HG03064 (cell line): ENCODE measurements around the gene PTMS.
"Not testable (repeated sequence)": the region's sequence is repeated elsewhere in the genome, so short reads cannot be mapped to it uniquely, and the experiment has no call there.

Experiments used
- ATAC-seq: cut with Tn5 transposase; IDR thresholded peaks from one replicate; pipeline ENCODE4 v1.9.1; 2021; ENCODE audit warnings: low read depth; ENCODE audit not compliant: unreplicated experiment

The PTMS gene

GRCh38 chr12:6765634-6766581, at the start of gene PTMS:
PTMS (plus strand) TSS chr12:6766363; CDS start chr12:6766706, 343 bp downstream.
- peak; percentile 20 for ATAC-seq

GRCh38 chr12:6716874-6717437, 49.2 kb upstream of the PTMS start:
- ATAC-seq, result no peak

DNA sequence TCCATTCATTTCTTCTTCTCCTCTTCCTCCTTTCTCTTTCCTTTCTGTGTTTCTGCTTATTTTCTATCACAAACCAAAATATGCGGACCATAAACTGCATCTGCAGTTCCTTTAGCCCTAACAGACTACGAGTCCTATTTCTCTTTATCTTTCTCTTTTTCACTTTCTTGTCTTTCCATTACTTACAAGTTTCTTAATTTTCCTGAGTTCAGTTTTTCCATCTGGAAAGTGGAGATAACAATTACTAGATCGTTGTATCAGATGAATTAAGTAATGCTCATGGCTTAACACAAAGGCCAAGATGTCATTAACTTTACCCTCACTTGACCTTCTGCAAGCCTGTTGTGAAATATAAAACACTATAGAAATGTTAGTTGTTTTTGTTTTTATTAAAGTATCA, 43.3 kb upstream of the PTMS start:
- no peak for ATAC-seq

- peak; percentile 92 for ATAC-seq
Observed at GRCh38 chr12:6723607-6724408, 42.4 kb upstream of the PTMS start, which contains the start of gene COPS7A. COPS7A (plus strand) TSS chr12:6724046; CDS start chr12:6724657, 611 bp downstream.

GRCh38 chr12:6724409-6724797, 41.8 kb upstream of the PTMS start:
- no peak for ATAC-seq

DNA sequence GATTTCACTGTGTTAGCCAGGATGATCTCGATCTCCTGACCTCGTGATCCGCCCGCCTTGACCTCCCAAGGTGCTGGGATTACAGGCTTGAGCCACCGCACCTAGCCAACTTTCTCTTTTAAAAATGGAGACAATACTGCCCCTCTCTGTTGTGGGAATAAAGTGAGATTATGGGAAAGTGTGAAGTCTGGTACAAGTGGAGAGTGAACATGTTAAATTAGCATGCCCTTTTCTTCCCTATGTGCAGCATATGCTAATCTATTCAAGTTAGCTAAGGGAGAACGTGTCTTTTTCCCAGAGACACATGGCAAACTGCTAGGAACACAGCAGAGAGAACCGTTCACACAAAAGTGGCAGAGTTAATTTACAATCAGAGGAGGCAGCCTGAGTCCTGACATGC, 40.8 kb upstream of the PTMS start:
- ATAC-seq, result no peak

- ATAC-seq, result no peak
Observed at GRCh38 chr12:6729186-6729585, 37.0 kb upstream of the PTMS start.

- ATAC-seq, result no peak
Observed at GRCh38 chr12:6730169-6730568, 36.0 kb upstream of the PTMS start.

DNA sequence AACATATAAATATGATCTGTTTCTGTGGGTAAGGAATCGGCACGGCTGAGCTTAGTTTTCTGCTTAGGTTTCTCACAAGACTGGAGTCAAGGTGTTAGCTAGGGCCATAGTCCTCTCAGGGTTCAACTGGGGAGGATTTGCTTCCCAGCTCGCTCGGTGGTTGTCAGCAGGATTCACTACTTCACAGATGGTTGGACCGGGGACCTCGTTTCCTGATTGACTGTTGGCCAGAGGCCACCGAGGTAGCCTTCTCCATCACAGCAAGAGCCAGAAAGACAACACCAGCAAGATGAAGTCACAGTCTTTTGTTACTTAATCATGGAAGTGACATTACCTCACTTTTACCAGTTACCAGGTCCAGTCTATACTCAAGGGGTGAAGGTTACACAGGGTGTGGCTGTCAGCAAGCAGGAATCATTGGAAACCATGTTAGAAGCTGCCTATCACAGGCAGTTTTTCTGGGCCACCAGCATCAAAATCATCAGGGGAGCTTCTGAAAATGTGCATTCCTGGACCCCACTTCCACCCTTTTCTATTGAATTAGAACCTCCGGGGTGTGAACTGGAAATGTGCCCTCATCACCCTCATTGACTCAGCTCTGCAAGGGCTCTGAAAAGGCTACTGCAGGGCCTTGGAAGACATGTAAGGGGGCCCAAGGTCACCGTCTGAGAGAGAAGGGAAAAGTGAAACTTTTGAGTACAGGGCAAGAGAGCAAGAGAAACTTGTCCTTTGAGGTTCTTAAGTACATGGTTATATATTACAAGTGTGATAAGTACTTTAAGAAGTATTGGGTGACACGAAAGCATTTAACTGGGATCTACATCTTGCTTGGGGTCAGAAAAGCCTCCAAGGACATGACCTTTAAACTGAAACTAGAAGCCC, 31.4 kb upstream of the PTMS start:
- no peak for ATAC-seq

- no peak for ATAC-seq
Observed at GRCh38 chr12:6735448-6736191, 30.5 kb upstream of the PTMS start.

GRCh38 chr12:6736754-6737153, 29.4 kb upstream of the PTMS start:
- no peak for ATAC-seq

- ATAC-seq, result not testable (repeated sequence)
Observed at GRCh38 chr12:6742080-6742479, 24.1 kb upstream of the PTMS start.

DNA sequence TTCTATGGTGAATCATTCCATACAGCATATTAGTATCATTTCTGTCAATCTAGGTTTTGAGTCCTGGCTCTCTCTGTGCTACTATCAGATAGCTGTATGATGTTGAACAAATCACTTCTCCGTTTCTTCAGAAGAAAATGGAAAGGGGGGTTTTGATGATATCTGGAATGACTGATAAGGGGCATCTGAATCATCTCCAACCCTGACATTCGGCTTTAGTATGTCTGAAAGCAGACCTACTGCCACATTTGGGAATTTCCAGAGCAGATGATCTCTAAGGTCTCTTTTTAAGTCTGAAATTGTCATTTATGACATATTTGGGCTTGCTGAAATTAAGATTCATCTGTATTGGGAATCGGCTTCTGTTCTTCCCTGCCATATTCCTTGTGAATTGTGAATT, 23.3 kb upstream of the PTMS start:
- ATAC-seq, result no peak

DNA sequence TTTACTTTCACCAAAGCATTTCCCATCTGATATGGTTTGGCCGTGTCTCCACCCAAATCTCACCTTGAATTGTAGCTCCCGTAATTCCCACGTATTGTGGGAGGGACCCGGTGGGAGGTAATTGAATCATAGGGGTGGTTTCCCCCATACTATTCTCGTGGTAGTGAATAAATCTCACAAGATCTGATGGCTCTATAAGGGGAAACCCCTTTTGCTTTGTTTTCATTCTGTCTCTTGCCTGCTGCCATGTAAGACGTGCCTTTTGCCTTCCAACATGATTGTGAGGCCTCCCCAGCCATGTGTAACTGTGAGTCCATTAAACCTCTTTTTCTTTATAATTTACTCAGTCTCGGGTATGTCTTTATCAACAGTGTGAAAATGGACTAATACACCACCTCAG, 22.9 kb upstream of the PTMS start:
- not testable (repeated sequence) for ATAC-seq

DNA sequence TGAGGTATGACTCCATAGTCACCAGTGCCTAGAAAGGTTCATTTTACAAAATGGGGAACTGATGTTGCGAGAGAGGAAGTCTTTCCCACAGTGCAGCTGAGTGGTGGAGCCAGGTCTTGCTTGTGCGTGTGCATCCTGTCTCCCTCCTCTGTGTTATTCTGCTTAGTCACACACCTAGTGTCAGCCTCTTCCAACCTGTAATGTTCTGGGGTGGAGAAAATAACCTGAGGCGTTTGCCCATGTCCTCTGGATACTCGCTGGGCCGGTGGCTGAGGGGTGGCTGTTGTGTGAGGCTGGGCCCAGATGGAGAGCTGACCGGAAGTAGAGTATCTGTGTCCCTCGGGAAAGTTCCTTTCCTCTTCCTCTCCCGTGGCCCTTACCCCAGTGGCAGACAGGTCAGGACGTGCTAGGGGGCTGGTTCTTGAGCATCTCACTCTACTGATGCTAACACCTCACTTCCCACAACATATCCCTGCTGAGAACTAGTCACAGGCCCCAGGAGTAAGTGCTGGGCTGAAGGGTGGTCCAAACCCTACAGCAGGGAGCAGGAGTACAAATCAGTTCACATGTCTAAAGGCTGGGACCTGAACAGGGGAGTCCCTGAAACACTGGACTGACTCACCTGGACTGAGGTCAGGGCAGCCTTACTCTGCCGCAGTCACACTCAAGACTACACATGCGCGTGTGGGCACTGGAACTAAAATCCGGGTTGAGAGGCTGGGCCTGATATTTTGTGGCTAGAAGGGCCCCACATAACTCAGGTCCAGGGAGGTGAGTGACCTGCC, 20.2 kb upstream of the PTMS start:
- no peak for ATAC-seq

DNA sequence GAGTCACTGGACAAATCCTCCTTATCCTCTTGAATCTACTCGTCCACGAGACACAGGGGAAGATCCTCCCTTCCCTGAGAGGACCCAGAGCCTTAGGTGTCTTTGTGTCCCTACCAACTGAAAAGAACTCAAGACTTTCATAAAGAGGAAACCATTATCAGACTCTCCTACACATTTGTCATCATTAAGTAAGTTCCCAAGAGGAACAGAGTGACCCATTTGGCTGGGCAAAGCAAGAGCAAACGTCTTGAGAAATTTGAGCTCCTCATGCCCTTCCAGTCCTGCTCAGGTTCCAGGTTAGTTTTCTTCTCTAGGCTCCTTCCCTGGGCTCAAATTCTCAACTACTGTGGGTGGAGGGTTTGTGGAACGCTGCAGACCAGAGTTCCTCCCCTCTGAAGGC, 18.9 kb upstream of the PTMS start:
- no peak for ATAC-seq

- no peak for ATAC-seq
Observed at GRCh38 chr12:6748761-6749160, 17.4 kb upstream of the PTMS start.

DNA sequence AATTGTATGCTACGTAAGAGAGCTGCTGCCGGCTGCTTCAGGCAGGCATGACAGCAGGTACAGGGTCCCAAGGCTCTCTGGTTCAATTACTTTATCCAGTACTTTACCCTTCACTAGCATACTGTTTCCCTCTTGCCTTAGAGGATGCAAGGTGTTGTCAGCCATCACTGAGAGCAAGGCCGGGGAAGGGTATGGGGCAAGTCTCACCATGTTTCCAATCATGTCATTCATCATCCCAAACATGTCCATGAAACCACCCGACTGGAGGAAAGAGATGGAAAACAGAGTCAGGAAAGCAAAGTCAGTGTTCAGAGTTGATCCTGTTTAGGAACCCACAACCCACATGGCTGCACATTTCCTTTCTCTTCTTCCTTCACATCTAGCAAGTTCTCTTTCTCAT, 15.7 kb upstream of the PTMS start:
- ATAC-seq, result no peak

GRCh38 chr12:6751767-6752166, 14.4 kb upstream of the PTMS start:
- ATAC-seq, result no peak
